Loucy (cell line): ENCODE results near the gene TFDP1.

Experiments
- EZH2phosphoT487 ChIP-seq: fragments of 200-600 bp; IDR thresholded peaks from 2 replicates; pipeline ENCODE4 v1.6.1; 2018; ENCODE audit warnings: antibody characterized with exemption, mild to moderate bottlenecking, moderate library complexity, borderline replicate concordance
- TF ChIP-seq, protein P1 (sequence below): fragments of 200-600 bp; sonication (generic); conservative IDR thresholded peaks from 2 replicates; pipeline ENCODE4 v1.5.1; 2014; ENCODE audit warnings: mild to moderate bottlenecking, antibody characterized with exemption, low read length

DNA sequence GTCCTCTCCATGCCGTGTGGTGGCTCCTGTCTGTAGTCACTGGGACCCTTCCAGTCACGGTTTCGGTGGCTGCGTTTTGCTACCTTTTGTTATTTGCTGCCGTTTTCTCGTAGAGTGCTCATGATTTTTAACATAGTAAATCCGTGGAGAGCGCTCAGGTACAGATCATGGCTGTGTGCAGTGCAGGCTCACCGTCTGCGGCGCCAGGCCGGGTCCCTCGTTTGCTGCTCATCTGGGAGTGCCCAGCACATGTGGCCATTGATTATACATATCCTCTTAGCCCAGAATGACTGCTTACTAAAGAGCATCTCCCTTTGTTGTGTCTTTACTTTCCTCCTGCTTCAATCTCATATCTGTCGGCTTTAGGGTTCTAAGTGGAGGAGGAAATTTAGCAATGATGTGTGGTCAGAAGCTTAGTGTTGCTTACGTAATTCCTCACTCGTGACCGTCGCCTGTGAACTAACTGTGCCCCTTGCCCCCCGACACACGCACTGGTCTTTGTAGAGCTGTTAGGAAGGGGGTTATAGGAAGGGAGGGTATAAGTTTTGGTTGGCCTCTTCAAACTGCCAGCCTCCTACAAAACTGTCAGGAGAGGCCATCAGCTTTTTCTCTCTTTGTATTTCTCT is 31.8 kb downstream of the TFDP1 start:
- no peak for TF ChIP-seq EZH2phosphoT487
- TF ChIP-seq, protein P1, sequence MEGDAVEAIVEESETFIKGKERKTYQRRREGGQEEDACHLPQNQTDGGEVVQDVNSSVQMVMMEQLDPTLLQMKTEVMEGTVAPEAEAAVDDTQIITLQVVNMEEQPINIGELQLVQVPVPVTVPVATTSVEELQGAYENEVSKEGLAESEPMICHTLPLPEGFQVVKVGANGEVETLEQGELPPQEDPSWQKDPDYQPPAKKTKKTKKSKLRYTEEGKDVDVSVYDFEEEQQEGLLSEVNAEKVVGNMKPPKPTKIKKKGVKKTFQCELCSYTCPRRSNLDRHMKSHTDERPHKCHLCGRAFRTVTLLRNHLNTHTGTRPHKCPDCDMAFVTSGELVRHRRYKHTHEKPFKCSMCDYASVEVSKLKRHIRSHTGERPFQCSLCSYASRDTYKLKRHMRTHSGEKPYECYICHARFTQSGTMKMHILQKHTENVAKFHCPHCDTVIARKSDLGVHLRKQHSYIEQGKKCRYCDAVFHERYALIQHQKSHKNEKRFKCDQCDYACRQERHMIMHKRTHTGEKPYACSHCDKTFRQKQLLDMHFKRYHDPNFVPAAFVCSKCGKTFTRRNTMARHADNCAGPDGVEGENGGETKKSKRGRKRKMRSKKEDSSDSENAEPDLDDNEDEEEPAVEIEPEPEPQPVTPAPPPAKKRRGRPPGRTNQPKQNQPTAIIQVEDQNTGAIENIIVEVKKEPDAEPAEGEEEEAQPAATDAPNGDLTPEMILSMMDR, result no peak
